SK-N-SH treated with all-trans-retinoic acid at 6 μM for 48 hours (cell line): ENCODE data around the gene CPAMD8.

Experiments
- BACH2 ChIP-seq: fragments of 250-450 bp; sonication (Bioruptor Pico); IDR thresholded peaks from 2 replicates; pipeline ENCODE4 v1.9.0; 2021; ENCODE audit warnings: mild to moderate bottlenecking, borderline replicate concordance
- CSDC2 ChIP-seq: fragments of 250-450 bp; sonication (Bioruptor Pico); IDR thresholded peaks from 2 replicates; pipeline ENCODE4 v1.5.0; 2020; ENCODE audit warnings: mild to moderate bottlenecking, moderate library complexity
- ESRRG ChIP-seq: fragments of 250-450 bp; sonication (Bioruptor Pico); IDR thresholded peaks from 2 replicates; pipeline ENCODE4 v1.6.1; 2021; ENCODE audit warnings: mild to moderate bottlenecking
- GLIS3 ChIP-seq: fragments of 250-450 bp; sonication (Bioruptor Pico); IDR thresholded peaks from 2 replicates; pipeline ENCODE4 v1.5.0; 2020; ENCODE audit warnings: mild to moderate bottlenecking, moderate library complexity
- ISL1 ChIP-seq: fragments of 250-450 bp; sonication (Bioruptor Pico); IDR thresholded peaks from 2 replicates; pipeline ENCODE4 v2.1.2; 2022; ENCODE audit warnings: mild to moderate bottlenecking, moderate library complexity
- OSR1 ChIP-seq: fragments of 250-450 bp; sonication (Bioruptor Pico); IDR thresholded peaks from 2 replicates; pipeline ENCODE4 v1.8.0; 2022; ENCODE audit warnings: moderate library complexity, mild to moderate bottlenecking, inconsistent platforms
- PATZ1 ChIP-seq: fragments of 250-450 bp; sonication (Bioruptor Pico); IDR thresholded peaks from 2 replicates; pipeline ENCODE4 v1.8.0; 2020; ENCODE audit warnings: mild to moderate bottlenecking, moderate library complexity, borderline replicate concordance
- POU6F1 ChIP-seq: fragments of 250-450 bp; sonication (Bioruptor Pico); IDR thresholded peaks from 2 replicates; pipeline ENCODE4 v1.8.0; 2021; ENCODE audit warnings: low read depth, mild to moderate bottlenecking, moderate library complexity, borderline replicate concordance
- RARB ChIP-seq: fragments of 250-450 bp; sonication (Bioruptor Pico); IDR thresholded peaks from 2 replicates; pipeline ENCODE4 v1.8.0; 2021; ENCODE audit warnings: mild to moderate bottlenecking, moderate library complexity
- SNAI2 ChIP-seq: fragments of 250-450 bp; sonication (Bioruptor Pico); IDR thresholded peaks from 2 replicates; pipeline ENCODE4 v1.5.0; 2020; ENCODE audit warnings: mild to moderate bottlenecking, moderate library complexity
- TCF4 ChIP-seq: fragments of 250-450 bp; sonication (Bioruptor Pico); IDR thresholded peaks from 2 replicates; pipeline ENCODE4 v1.8.0; 2021; ENCODE audit warnings: mild to moderate bottlenecking, moderate library complexity, borderline replicate concordance
- TSHZ2 ChIP-seq: fragments of 250-450 bp; sonication (Bioruptor Pico); IDR thresholded peaks from 2 replicates; pipeline ENCODE4 v1.5.0; 2020; ENCODE audit warnings: mild to moderate bottlenecking, moderate library complexity
- ZFP3 ChIP-seq: fragments of 250-450 bp; sonication (Bioruptor Pico); IDR thresholded peaks from 2 replicates; pipeline ENCODE4 v1.5.0; 2020; ENCODE audit warnings: mild to moderate bottlenecking, moderate library complexity

- no peak for TF ChIP-seq TSHZ2
- no peak for TF ChIP-seq RARB
- TF ChIP-seq OSR1 (CRISPR knock-in tag) = no peak
- TF ChIP-seq ESRRG (CRISPR knock-in tag) = no peak
- no peak for TF ChIP-seq PATZ1
- no peak for TF ChIP-seq SNAI2 (CRISPR knock-in tag)
- TF ChIP-seq CSDC2 (CRISPR knock-in tag) = no peak
- TF ChIP-seq ZFP3 (CRISPR knock-in tag) = no peak
- TF ChIP-seq ISL1 (CRISPR knock-in tag) = no peak
- TF ChIP-seq POU6F1 (CRISPR knock-in tag) = no peak
- TF ChIP-seq GLIS3 (CRISPR knock-in tag) = no peak
- no peak for TF ChIP-seq BACH2
- TF ChIP-seq TCF4 (CRISPR knock-in tag) = no peak
Measured at GRCh38 chr19:17069193-17069592, 42.6 kb upstream of the CPAMD8 start.
